H9 (cell line): ENCODE results near the gene GGT7. TPM values are rescaled to one million over a fixed set of nuclear protein-coding genes. Genes with fewer than 3 reads are reported as not detected.

Experiments
- DNase-seq: peaks from one replicate; pipeline ENCODE4 v3.0.0-alpha.2; 2017
- H2AFZ ChIP-seq: one replicate; pipeline ENCODE4 v1.6.1; 2013; ENCODE audit warnings: mild to moderate bottlenecking, low read length, control low read depth, moderate library complexity
- H2AK5ac ChIP-seq: 2 replicates; pipeline ENCODE4 v1.6.1; 2013; ENCODE audit warnings: low read length, control low read depth, mixed read lengths; ENCODE audit not compliant: insufficient read length
- H2BK120ac ChIP-seq: one replicate; pipeline ENCODE4 v1.6.1; 2013; ENCODE audit warnings: low read depth, mild to moderate bottlenecking, low read length, control low read depth, inconsistent platforms; ENCODE audit not compliant: poor library complexity, severe bottlenecking
- H2BK12ac ChIP-seq: 2 replicates; pipeline ENCODE4 v1.6.1; 2013; ENCODE audit warnings: low read length, control low read depth, mixed read lengths, low read depth; ENCODE audit not compliant: insufficient read length
- H2BK15ac ChIP-seq: 2 replicates; pipeline ENCODE4 v1.6.1; 2013; ENCODE audit warnings: low read depth, low read length, control low read depth
- H2BK20ac ChIP-seq: one replicate; pipeline ENCODE4 v1.6.1; 2013; ENCODE audit warnings: low read depth, mild to moderate bottlenecking, low read length, control low read depth, inconsistent platforms; ENCODE audit not compliant: poor library complexity, severe bottlenecking
- H2BK5ac ChIP-seq: 2 replicates; pipeline ENCODE4 v1.6.1; 2013; ENCODE audit warnings: low read length, control low read depth, mixed read lengths; ENCODE audit not compliant: insufficient read length
- H3K14ac ChIP-seq: 2 replicates; pipeline ENCODE4 v1.6.1; 2013; ENCODE audit warnings: low read length, control low read depth; ENCODE audit not compliant: insufficient read depth
- H3K18ac ChIP-seq: 2 replicates; pipeline ENCODE4 v1.6.1; 2013; ENCODE audit warnings: low read depth, mild to moderate bottlenecking, mixed read lengths, low read length, control low read depth; ENCODE audit not compliant: insufficient read length
- H3K23ac ChIP-seq: 2 replicates; pipeline ENCODE4 v1.6.1; 2013; ENCODE audit warnings: low read length, control low read depth, mixed read lengths, low read depth; ENCODE audit not compliant: insufficient read length
- H3K23me2 ChIP-seq: 2 replicates; pipeline ENCODE4 v1.6.1; 2013; ENCODE audit warnings: low read depth, mild to moderate bottlenecking, mixed read lengths, low read length, control low read depth; ENCODE audit not compliant: insufficient read length, poor library complexity, severe bottlenecking
- H3K27ac ChIP-seq: 2 replicates; pipeline ENCODE4 v1.5.1; 2013; ENCODE audit warnings: low read length, control low read depth, mixed read lengths, low read depth; ENCODE audit not compliant: insufficient read length
- H3K27me3 ChIP-seq: 2 replicates; pipeline ENCODE4 v1.6.1; 2013; ENCODE audit warnings: low read length, control low read depth, inconsistent platforms; ENCODE audit not compliant: insufficient read depth
- H3K4ac ChIP-seq: 2 replicates; pipeline ENCODE4 v1.6.1; 2013; ENCODE audit warnings: low read depth, mild to moderate bottlenecking, control low read depth, inconsistent platforms, low read length, moderate library complexity
- H3K4me1 ChIP-seq: 2 replicates; pipeline ENCODE4 v1.6.1; 2013; ENCODE audit warnings: low read length, control low read depth, inconsistent platforms; ENCODE audit not compliant: insufficient read depth
- H3K4me2 ChIP-seq: 2 replicates; pipeline ENCODE4 v1.6.1; 2013; ENCODE audit warnings: low read length, control low read depth, mixed read lengths; ENCODE audit not compliant: insufficient read length, insufficient read depth
- H3K56ac ChIP-seq: 2 replicates; pipeline ENCODE4 v1.6.1; 2013; ENCODE audit warnings: low read depth, mild to moderate bottlenecking, mixed read lengths, low read length, control low read depth; ENCODE audit not compliant: insufficient read length
- H3K79me1 ChIP-seq: 2 replicates; pipeline ENCODE4 v1.6.1; 2013; ENCODE audit warnings: low read depth, mild to moderate bottlenecking, moderate library complexity, low read length, control low read depth, inconsistent platforms; ENCODE audit not compliant: insufficient read depth, poor library complexity, severe bottlenecking
- H3K79me2 ChIP-seq: 2 replicates; pipeline ENCODE4 v1.6.1; 2013; ENCODE audit warnings: low read length, control low read depth, inconsistent platforms; ENCODE audit not compliant: insufficient read depth
- H3K9ac ChIP-seq: 2 replicates; pipeline ENCODE4 v1.6.1; 2013; ENCODE audit warnings: low read length, control low read depth, mixed read lengths; ENCODE audit not compliant: insufficient read length; ENCODE audit errors: extremely low read depth
- H3K9me3 ChIP-seq: one replicate; pipeline ENCODE4 v1.6.1; 2013; ENCODE audit warnings: low read depth, low read length, inconsistent platforms; ENCODE audit not compliant: control insufficient read depth
- H3T11ph ChIP-seq: one replicate; pipeline ENCODE4 v1.6.1; 2013; ENCODE audit warnings: mild to moderate bottlenecking, low read length, control low read depth, inconsistent platforms
- H4K20me1 ChIP-seq: one replicate; pipeline ENCODE4 v1.6.1; 2013; ENCODE audit not compliant: control insufficient read depth, insufficient read length, insufficient read depth
- H4K5ac ChIP-seq: 2 replicates; pipeline ENCODE4 v1.6.1; 2013; ENCODE audit warnings: low read depth, mild to moderate bottlenecking, mixed read lengths, low read length, control low read depth; ENCODE audit not compliant: insufficient read length
- H4K8ac ChIP-seq: replicated peaks from 2 replicates; pipeline ENCODE4 v1.6.1; 2013; ENCODE audit warnings: low read length, control low read depth, mixed read lengths, low read depth; ENCODE audit not compliant: insufficient read length
- H4K91ac ChIP-seq: 2 replicates; pipeline ENCODE4 v1.6.1; 2013; ENCODE audit warnings: low read depth, mild to moderate bottlenecking, moderate library complexity, mixed read lengths, low read length, control low read depth; ENCODE audit not compliant: insufficient read length
- H3K27ac Mint-ChIP-seq, 3 experiments: 2 replicates in 2 of 3; 3 replicates in 1 of 3; pipeline ENCODE4 v1.8.0; 2020 to 2021; ENCODE audit warnings: mixed read lengths in 3 of 3, mild to moderate bottlenecking in 1 of 3, moderate library complexity in 1 of 3
- H3K27me3 Mint-ChIP-seq: 2 replicates; pipeline ENCODE4 v1.8.0; 2021; ENCODE audit warnings: low read depth, mild to moderate bottlenecking, moderate library complexity, mixed read lengths
- H3K36me3 Mint-ChIP-seq, 3 experiments: 2 replicates in 2 of 3; 3 replicates in 1 of 3; pipeline ENCODE4 v1.8.0; 2020 to 2021; ENCODE audit warnings: low read depth in 3 of 3, mixed read lengths in 3 of 3; ENCODE audit not compliant: insufficient read depth in 1 of 3
- H3K4me1 Mint-ChIP-seq, 2 experiments: 2 replicates each; pipeline ENCODE4 v1.8.0; 2020; ENCODE audit warnings: mixed read lengths in 2 of 2
- H3K4me3 Mint-ChIP-seq, 2 experiments: 2 replicates in 1 of 2; 3 replicates in 1 of 2; pipeline ENCODE4 v1.8.0; 2020 to 2021; ENCODE audit warnings: mild to moderate bottlenecking in 2 of 2, mixed read lengths in 2 of 2, moderate library complexity in 1 of 2
- H3K9me3 Mint-ChIP-seq, 2 experiments: 2 replicates in 1 of 2; 3 replicates in 1 of 2; pipeline ENCODE4 v1.8.0; 2020; ENCODE audit warnings: mild to moderate bottlenecking in 2 of 2, mixed read lengths in 2 of 2, moderate library complexity in 1 of 2
- WGBS: extraction: QIAGEN DNeasy Blood & Tissue Kit; methylation state at CpG from one replicate; pipeline ENCODE4 v1.1.7; 2013; ENCODE audit warnings: missing lambda C conversion rate, low lambda C conversion rate, mixed read lengths; ENCODE audit not compliant: insufficient read length; ENCODE audit errors: extremely low coverage; 5-methylcytosine and 5-hydroxymethylcytosine counted together
- total RNA-seq: library from RNA; stranded (reverse); gene quantifications from 2 replicates; pipeline ENCODE4 v1.2.1, GENCODE V29; 2021
- TF ChIP-seq, protein P1 (sequence below): fragments of 200-600 bp; sonication (generic); conservative IDR thresholded peaks from 3 replicates; pipeline ENCODE4 v1.8.0; 2021; ENCODE audit warnings: antibody characterized with exemption, mild to moderate bottlenecking

GGT7 gene
- total RNA-seq, 1 experiment from 2014 or later, result 38.6 TPM

DNA sequence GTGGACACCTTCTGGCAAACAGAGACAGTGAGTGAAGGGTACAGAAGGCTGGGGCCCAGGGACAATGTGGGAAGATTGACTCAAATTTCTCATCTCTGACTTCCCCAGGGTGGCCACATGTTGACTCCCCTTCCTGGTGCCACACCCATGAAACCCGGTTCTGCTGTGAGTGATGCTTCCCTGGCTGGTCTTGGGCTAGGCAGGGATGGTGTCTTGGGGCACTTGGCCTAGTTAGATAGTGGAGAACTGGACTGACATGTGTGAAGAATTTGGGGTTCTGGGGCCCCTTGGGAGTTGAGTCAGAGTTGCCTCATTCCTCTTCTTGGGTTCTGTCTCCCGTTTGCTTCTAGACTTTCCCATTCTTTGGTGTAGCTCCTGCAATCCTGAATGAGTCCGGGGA, 48.8 kb upstream of the GGT7 start:
- H3K79me2 ChIP-seq, result no peaks in the 10 kb centered on the region
- Mint-ChIP-seq H3K27me3 (no peaks in the 10 kb centered on the region), H3K9me3 (no peaks in the 10 kb centered on the region), H3K36me3 (peaks cover 5 to 19% (median 18%) of the 10 kb centered on the region in 3 experiments; a peak in 6 of 7 replicates), H3K27ac (no peak overlapping the region), H3K4me1 (no peaks in the 10 kb centered on the region), H3K4me3 (no peak overlapping the region)
- no peaks in the 10 kb centered on the region for H3K9me3 ChIP-seq
- no peak overlapping the region for H2BK20ac ChIP-seq
- DNase-seq, result no peak
- no peak overlapping the region for H2BK15ac ChIP-seq
- no peak overlapping the region for H3K9ac ChIP-seq
- no peaks in the 10 kb centered on the region for H3K4me1 ChIP-seq
- no peak overlapping the region for H2BK5ac ChIP-seq
- H3K4me2 ChIP-seq, result no peak overlapping the region
- no peaks in the 10 kb centered on the region for H3K27me3 ChIP-seq
- H3K27ac ChIP-seq, result no peak overlapping the region
- H4K91ac ChIP-seq, result no peak overlapping the region
- no peak overlapping the region for H3K14ac ChIP-seq
- no peaks in the 10 kb centered on the region for H3K23me2 ChIP-seq
- no peak overlapping the region for H2BK120ac ChIP-seq
- TF ChIP-seq, protein P1, sequence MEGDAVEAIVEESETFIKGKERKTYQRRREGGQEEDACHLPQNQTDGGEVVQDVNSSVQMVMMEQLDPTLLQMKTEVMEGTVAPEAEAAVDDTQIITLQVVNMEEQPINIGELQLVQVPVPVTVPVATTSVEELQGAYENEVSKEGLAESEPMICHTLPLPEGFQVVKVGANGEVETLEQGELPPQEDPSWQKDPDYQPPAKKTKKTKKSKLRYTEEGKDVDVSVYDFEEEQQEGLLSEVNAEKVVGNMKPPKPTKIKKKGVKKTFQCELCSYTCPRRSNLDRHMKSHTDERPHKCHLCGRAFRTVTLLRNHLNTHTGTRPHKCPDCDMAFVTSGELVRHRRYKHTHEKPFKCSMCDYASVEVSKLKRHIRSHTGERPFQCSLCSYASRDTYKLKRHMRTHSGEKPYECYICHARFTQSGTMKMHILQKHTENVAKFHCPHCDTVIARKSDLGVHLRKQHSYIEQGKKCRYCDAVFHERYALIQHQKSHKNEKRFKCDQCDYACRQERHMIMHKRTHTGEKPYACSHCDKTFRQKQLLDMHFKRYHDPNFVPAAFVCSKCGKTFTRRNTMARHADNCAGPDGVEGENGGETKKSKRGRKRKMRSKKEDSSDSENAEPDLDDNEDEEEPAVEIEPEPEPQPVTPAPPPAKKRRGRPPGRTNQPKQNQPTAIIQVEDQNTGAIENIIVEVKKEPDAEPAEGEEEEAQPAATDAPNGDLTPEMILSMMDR, result no peak
- H3T11ph ChIP-seq, result no peak overlapping the region
- H2AFZ ChIP-seq, result no peak overlapping the region
- no peak overlapping the region for H2AK5ac ChIP-seq
- no peak overlapping the region for H3K23ac ChIP-seq
- H3K79me1 ChIP-seq, result no peaks in the 10 kb centered on the region
- H4K20me1 ChIP-seq, result no peaks in the 10 kb centered on the region
- H2BK12ac ChIP-seq, result no peak overlapping the region
- no peak overlapping the region for H3K4ac ChIP-seq
- H4K5ac ChIP-seq, result no peak overlapping the region
- H3K18ac ChIP-seq, result no peak overlapping the region
- WGBS, result no CpG with 5 or more reads among the region's 3 CpGs
- H4K8ac ChIP-seq, result no peak overlapping the region
- no peak overlapping the region for H3K56ac ChIP-seq
